Smooth muscle cell (in vitro differentiated cells): ENCODE data around the gene SORBS1. TPM values are rescaled to one million over a fixed set of nuclear protein-coding genes. Genes with fewer than 3 reads are reported as not detected.

Experiments used
- DNase-seq: peaks from one replicate; lab custom pipeline; 2025; ENCODE audit not compliant: unreplicated experiment; lab: John Stamatoyannopoulos, UW
- H2AFZ ChIP-seq: fragments of 200-600 bp; sonication (generic); 2 replicates; pipeline ENCODE4 v1.6.0; 2016; ENCODE audit warnings: antibody characterized with exemption, low read depth, mild to moderate bottlenecking
- H3F3A ChIP-seq: fragments of 200-600 bp; sonication (generic); 2 replicates; pipeline ENCODE4 v1.6.0; 2017; ENCODE audit warnings: antibody characterized with exemption, low read depth
- H3K27ac ChIP-seq: fragments of 200-600 bp; sonication (generic); 2 replicates; pipeline ENCODE4 v1.5.1; 2016; ENCODE audit warnings: low read depth, mild to moderate bottlenecking
- H3K27me3 ChIP-seq: fragments of 200-600 bp; sonication (generic); 2 replicates; pipeline ENCODE4 v1.6.1; 2016; ENCODE audit warnings: low read depth, mild to moderate bottlenecking
- H3K36me3 ChIP-seq: fragments of 200-600 bp; sonication (generic); 2 replicates; pipeline ENCODE4 v1.5.1; 2016; ENCODE audit warnings: low read depth
- H3K4me1 ChIP-seq: fragments of 200-600 bp; sonication (generic); 2 replicates; pipeline ENCODE4 v1.5.1; 2016; ENCODE audit warnings: low read depth
- H3K4me2 ChIP-seq: fragments of 200-600 bp; sonication (generic); 2 replicates; pipeline ENCODE4 v1.6.0; 2016; ENCODE audit warnings: mild to moderate bottlenecking
- H3K4me3 ChIP-seq: fragments of 200-600 bp; sonication (generic); 2 replicates; pipeline ENCODE4 v1.5.1; 2016; ENCODE audit warnings: mild to moderate bottlenecking
- H3K79me2 ChIP-seq: fragments of 200-600 bp; sonication (generic); 2 replicates; pipeline ENCODE4 v1.6.0; 2016; ENCODE audit warnings: low read depth, mild to moderate bottlenecking
- H3K9ac ChIP-seq: fragments of 200-600 bp; sonication (generic); 2 replicates; pipeline ENCODE4 v1.6.0; 2016; ENCODE audit warnings: low read depth
- H3K9me3 ChIP-seq: fragments of 200-600 bp; sonication (generic); replicated peaks from 2 replicates; pipeline ENCODE4 v1.5.1; 2016; ENCODE audit warnings: low read depth
- H4K20me1 ChIP-seq: fragments of 200-600 bp; sonication (generic); 2 replicates; pipeline ENCODE4 v1.6.0; 2016; ENCODE audit warnings: low read depth
- WGBS: methylation state at CpG from one replicate; pipeline ENCODE4 v1.1.7; 2016; ENCODE audit warnings: low lambda C conversion rate; 5-methylcytosine and 5-hydroxymethylcytosine counted together
- polyA plus RNA-seq: library from polyadenylated mRNA; unstranded; fragments of >200 nt; fragmentation: Nextera tagmentation; extraction: Ambion mirVana; gene quantifications from 2 replicates; pipeline ENCODE4 v1.2.1, GENCODE V29; 2016
- total RNA-seq: library from RNA; depleted of rRNA; stranded (reverse); fragments of >200 nt; gene quantifications from 2 replicates; pipeline ENCODE4 v1.2.3, GENCODE V29; 2014
- TF ChIP-seq, protein P1 (sequence below): fragments of 200-600 bp; sonication (generic); IDR thresholded peaks from 2 replicates; pipeline ENCODE4 v1.5.1; 2017; ENCODE audit warnings: borderline replicate concordance, mild to moderate bottlenecking, antibody characterized with exemption; ENCODE audit not compliant: insufficient read depth, poor library complexity, severe bottlenecking

Gene SORBS1
- total and polyA plus RNA-seq, 2 experiments from 2014 or later: 14.6 to 21.0 TPM

DNA sequence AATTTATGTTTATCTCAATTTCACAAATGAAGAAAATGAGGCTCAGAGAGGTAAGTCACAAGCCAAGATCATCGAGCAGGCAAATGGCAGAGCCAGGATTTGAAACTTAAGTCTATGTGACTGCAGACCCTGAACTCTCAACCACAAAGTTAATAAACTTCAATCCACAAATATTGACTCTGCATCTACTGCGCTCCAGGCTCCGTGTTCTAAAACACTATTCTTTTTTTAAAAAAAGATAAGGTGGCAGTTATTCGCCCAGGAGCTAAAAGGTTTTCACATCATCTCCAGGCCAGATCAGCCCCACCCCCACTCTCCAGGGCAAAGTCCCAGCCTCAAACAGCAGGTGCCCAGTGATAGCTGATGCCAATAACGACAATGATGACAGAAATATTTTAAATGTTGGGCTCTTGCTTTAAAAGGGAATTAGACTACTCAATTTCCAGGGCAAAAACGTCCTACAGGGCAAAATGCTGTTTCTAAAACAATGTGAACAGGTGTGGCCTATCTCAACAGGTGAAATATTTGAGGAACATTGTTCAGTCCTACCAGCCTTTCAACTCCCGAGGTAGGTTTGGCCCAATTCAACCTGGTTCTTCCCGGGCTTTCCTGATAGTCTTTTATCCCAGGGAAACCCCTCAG lies 85.2 kb downstream of the SORBS1 start:
- H3K4me2 ChIP-seq: no peak overlapping the region
- H3K27ac ChIP-seq: no peak overlapping the region
- no peak overlapping the region for H2AFZ ChIP-seq
- WGBS: 65% methylated on average over 8 of the region's 8 CpGs
- H3K27me3 ChIP-seq: no peaks in the 10 kb centered on the region
- peaks cover 4% of the 10 kb centered on the region for H3K79me2 ChIP-seq
- H3K4me3 ChIP-seq: no peak overlapping the region
- peaks cover 24% of the 10 kb centered on the region for H3K4me1 ChIP-seq
- TF ChIP-seq, protein P1, sequence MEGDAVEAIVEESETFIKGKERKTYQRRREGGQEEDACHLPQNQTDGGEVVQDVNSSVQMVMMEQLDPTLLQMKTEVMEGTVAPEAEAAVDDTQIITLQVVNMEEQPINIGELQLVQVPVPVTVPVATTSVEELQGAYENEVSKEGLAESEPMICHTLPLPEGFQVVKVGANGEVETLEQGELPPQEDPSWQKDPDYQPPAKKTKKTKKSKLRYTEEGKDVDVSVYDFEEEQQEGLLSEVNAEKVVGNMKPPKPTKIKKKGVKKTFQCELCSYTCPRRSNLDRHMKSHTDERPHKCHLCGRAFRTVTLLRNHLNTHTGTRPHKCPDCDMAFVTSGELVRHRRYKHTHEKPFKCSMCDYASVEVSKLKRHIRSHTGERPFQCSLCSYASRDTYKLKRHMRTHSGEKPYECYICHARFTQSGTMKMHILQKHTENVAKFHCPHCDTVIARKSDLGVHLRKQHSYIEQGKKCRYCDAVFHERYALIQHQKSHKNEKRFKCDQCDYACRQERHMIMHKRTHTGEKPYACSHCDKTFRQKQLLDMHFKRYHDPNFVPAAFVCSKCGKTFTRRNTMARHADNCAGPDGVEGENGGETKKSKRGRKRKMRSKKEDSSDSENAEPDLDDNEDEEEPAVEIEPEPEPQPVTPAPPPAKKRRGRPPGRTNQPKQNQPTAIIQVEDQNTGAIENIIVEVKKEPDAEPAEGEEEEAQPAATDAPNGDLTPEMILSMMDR: no peak
- H4K20me1 ChIP-seq: no peaks in the 10 kb centered on the region
- H3K36me3 ChIP-seq: no peaks in the 10 kb centered on the region
- no peaks in the 10 kb centered on the region for H3K9me3 ChIP-seq
- no peak overlapping the region for H3K9ac ChIP-seq
- peaks cover 4% of the 10 kb centered on the region for H3F3A ChIP-seq
- DNase-seq: no peak

DNA sequence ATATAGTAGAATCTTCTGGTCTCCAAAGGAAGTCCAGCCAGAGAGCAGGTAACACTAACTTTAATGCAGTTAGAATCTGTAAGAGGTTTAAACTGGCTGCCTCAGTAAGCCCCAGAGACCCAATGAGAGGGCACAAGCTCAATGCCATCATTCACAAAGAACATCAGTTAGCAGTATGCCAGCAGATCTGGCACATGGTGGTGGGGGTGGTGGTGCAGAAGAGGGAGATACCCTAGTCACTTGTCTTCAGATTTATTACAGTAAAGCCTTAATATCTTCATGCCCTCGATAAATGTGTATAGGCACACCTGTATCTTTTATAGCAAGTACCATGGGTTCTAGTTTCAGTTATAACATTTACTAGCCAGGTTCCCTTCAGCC lies 86.2 kb downstream of the SORBS1 start:
- Histone ChIP-seq H3K27me3 (no peaks in the 10 kb centered on the region), H3K9me3 (no peaks in the 10 kb centered on the region), H2AFZ (no peak overlapping the region), H3K36me3 (no peaks in the 10 kb centered on the region), H3K79me2 (peaks cover 4% of the 10 kb centered on the region), H3K4me1 (peaks cover 17% of the 10 kb centered on the region), H3K27ac (peak overlapping the region; percentile 9), H3K4me2 (peak overlapping the region; percentile 83), H3K9ac (no peak overlapping the region), H4K20me1 (no peaks in the 10 kb centered on the region), H3F3A (peaks cover 4% of the 10 kb centered on the region), H3K4me3 (no peak overlapping the region)
- no peak for DNase-seq
- 100% methylated on average over 1 of the region's 1 CpG for WGBS
- TF ChIP-seq, protein P1: no peak

- WGBS: 19% methylated on average over 7 of the region's 7 CpGs
- peak overlapping the region; percentile 72 for H3K27ac ChIP-seq
- peaks cover 4% of the 10 kb centered on the region for H3F3A ChIP-seq
- peak overlapping the region; percentile 83 for H3K4me2 ChIP-seq
- no peaks in the 10 kb centered on the region for H3K9me3 ChIP-seq
- H3K4me1 ChIP-seq: peaks cover 17% of the 10 kb centered on the region
- H4K20me1 ChIP-seq: no peaks in the 10 kb centered on the region
- peak overlapping the region; percentile 44 for H3K9ac ChIP-seq
- no peak overlapping the region for H2AFZ ChIP-seq
- TF ChIP-seq, protein P1: no peak
- DNase-seq: no peak
- H3K36me3 ChIP-seq: no peaks in the 10 kb centered on the region
- peak overlapping the region; percentile 17 for H3K4me3 ChIP-seq
- no peaks in the 10 kb centered on the region for H3K27me3 ChIP-seq
- H3K79me2 ChIP-seq: peaks cover 4% of the 10 kb centered on the region
Measured at GRCh38 chr10:95474228-95475002, 86.8 kb downstream of the SORBS1 start.
